PC-3 (cell line): ENCODE results near the gene GALNS. TPM values are rescaled to one million over a fixed set of nuclear protein-coding genes. Genes with fewer than 3 reads are reported as not detected.

ENCODE experiments used
- ATAC-seq: fragments of 200-7000 bp; cut with Tn5 transposase; 2 replicates; pipeline ENCODE4 v1.9.1; 2020; ENCODE audit warnings: mild to moderate bottlenecking, moderate library complexity
- BruUV-seq: library from RNA; stranded (reverse); fragments of 400-500 nt; replicated peaks from 2 replicates; lab custom pipeline; 2021; lab: Mats Ljungman, UMichigan
- CTCF ChIA-PET: fragments of 300-600 bp; sonication (Branson Sonifier 250); formaldehyde crosslinking; loops from one replicate; lab custom pipeline; 2022; ENCODE audit warnings: antibody characterized with exemption; lab: Charles Lee
- POLR2A ChIA-PET: fragments of 300-600 bp; sonication (Branson Sonifier 250); formaldehyde crosslinking; loops from one replicate; lab custom pipeline; 2022; ENCODE audit warnings: antibody characterized with exemption; ENCODE audit not compliant: unreplicated experiment; lab: Charles Lee
- DNase-seq: peaks from one replicate; pipeline ENCODE4 v3.0.0-alpha.2; 2015
- H2AFZ ChIP-seq: fragments of 300-600 bp; sonication (generic); 2 replicates; pipeline ENCODE4 v1.6.0; 2016; ENCODE audit warnings: antibody characterized with exemption, low read length
- H3F3A ChIP-seq: fragments of 300-600 bp; sonication (generic); one replicate; pipeline ENCODE4 v1.6.0; 2017; ENCODE audit warnings: antibody characterized with exemption, low read length, control low read depth, mild to moderate bottlenecking; ENCODE audit not compliant: unreplicated experiment
- H3K27ac ChIP-seq: fragments of 300-600 bp; sonication (generic); 2 replicates; pipeline ENCODE4 v1.5.1; 2016; ENCODE audit warnings: mild to moderate bottlenecking, low read length
- H3K27me3 ChIP-seq: fragments of 300-600 bp; sonication (generic); 2 replicates; pipeline ENCODE4 v1.6.1; 2016; ENCODE audit warnings: low read length, mixed read lengths
- H3K36me3 ChIP-seq: fragments of 300-600 bp; sonication (generic); 2 replicates; pipeline ENCODE4 v1.6.1; 2016; ENCODE audit warnings: low read depth, mixed run types, low read length, mixed read lengths
- H3K4me1 ChIP-seq: fragments of 300-600 bp; sonication (generic); 2 replicates; pipeline ENCODE4 v1.5.1; 2016; ENCODE audit warnings: low read length; ENCODE audit not compliant: insufficient read depth
- H3K4me2 ChIP-seq: fragments of 300-600 bp; sonication (generic); 2 replicates; pipeline ENCODE4 v1.6.0; 2016; ENCODE audit warnings: low read length
- H3K4me3 ChIP-seq: fragments of 300-600 bp; sonication (generic); 2 replicates; pipeline ENCODE4 v1.5.1; 2016; ENCODE audit warnings: mild to moderate bottlenecking, low read length, mixed read lengths
- H3K79me2 ChIP-seq: fragments of 300-600 bp; sonication (generic); 2 replicates; pipeline ENCODE4 v1.6.1; 2017; ENCODE audit warnings: low read length, mixed read lengths
- H3K9ac ChIP-seq: fragments of 300-600 bp; sonication (generic); 2 replicates; pipeline ENCODE4 v1.6.0; 2016; ENCODE audit warnings: mild to moderate bottlenecking, low read length
- H3K9me2 ChIP-seq: fragments of 300-600 bp; sonication (generic); replicated peaks from 2 replicates; pipeline ENCODE4 v1.6.1; 2016; ENCODE audit warnings: mixed run types, low read length, mixed read lengths
- H3K9me3 ChIP-seq: fragments of 300-600 bp; sonication (generic); 2 replicates; pipeline ENCODE4 v1.6.1; 2016; ENCODE audit warnings: low read length, mixed read lengths
- H4K20me1 ChIP-seq: fragments of 300-600 bp; sonication (generic); 2 replicates; pipeline ENCODE4 v1.6.1; 2016; ENCODE audit warnings: low read length, mixed read lengths
- CTCF ChIP-seq: fragments of 300-600 bp; sonication (generic); conservative IDR thresholded peaks from 2 replicates; pipeline ENCODE4 v1.5.1; 2017; ENCODE audit warnings: antibody characterized with exemption, low read depth, mild to moderate bottlenecking, low read length
- EZH2 ChIP-seq: fragments of 300-600 bp; sonication (generic); IDR thresholded peaks from one replicate; pipeline ENCODE4 v1.6.1; 2017; ENCODE audit warnings: antibody characterized with exemption, mild to moderate bottlenecking, low read length; ENCODE audit not compliant: unreplicated experiment
- EZH2phosphoT487 ChIP-seq: fragments of 300-600 bp; sonication (generic); IDR thresholded peaks from 2 replicates; pipeline ENCODE4 v1.6.1; 2018; ENCODE audit warnings: mild to moderate bottlenecking, antibody characterized with exemption, low read length, borderline replicate concordance
- intact Hi-C: fragments of 100-400 bp; cut with micrococcal nuclease; formaldehyde crosslinking; loops from 2 replicates; pipeline ENCODE4 v1.9.0; 2023
- total RNA-seq: library from RNA; depleted of rRNA; stranded (reverse); fragments of >200 nt; gene quantifications from 2 replicates; pipeline ENCODE4 v1.2.3, GENCODE V29; 2014

GALNS gene
- total RNA-seq, 1 experiment from 2014 or later: 18.3 TPM

- intact Hi-C loops: loop anchor here (10.0 kb wide), 1 partner anchor 349 kb away; no protein-coding TSS in a partner anchor
Measured at GRCh38 chr16:88815901-88816589, 40.7 kb downstream of the GALNS start.

GRCh38 chr16:88815227-88815626 lies 41.5 kb downstream of the GALNS start:
- no peaks in the 10 kb centered on the region for H3K9me2 ChIP-seq
- H3K27me3 ChIP-seq: no peaks in the 10 kb centered on the region
- CTCF ChIA-PET: no interaction called here
- ATAC-seq (no peak), DNase-seq (no peak)
- H3K36me3 ChIP-seq: no peaks in the 10 kb centered on the region
- H3K4me2 ChIP-seq: no peak overlapping the region
- TF ChIP-seq EZH2 (no peak), CTCF (no peak), EZH2phosphoT487 (no peak)
- BruUV-seq: no TSS peak
- no peak overlapping the region for H3K9ac ChIP-seq
- intact Hi-C loops: loop anchor here (10.0 kb wide), 1 partner anchor 350 kb away; no protein-coding TSS in a partner anchor
- peaks cover 6% of the 10 kb centered on the region for H3K4me1 ChIP-seq
- POLR2A ChIA-PET: no interaction called here
- H3K9me3 ChIP-seq: no peaks in the 10 kb centered on the region
- H3F3A ChIP-seq: no peaks in the 10 kb centered on the region
- no peak overlapping the region for H2AFZ ChIP-seq
- peaks cover 15% of the 10 kb centered on the region for H3K79me2 ChIP-seq
- H4K20me1 ChIP-seq: no peaks in the 10 kb centered on the region
- no peak overlapping the region for H3K4me3 ChIP-seq
- no peak overlapping the region for H3K27ac ChIP-seq

More at GRCh38 chr16:88815901-88816589, 40.7 kb downstream of the GALNS start:
- no peak for TF ChIP-seq EZH2phosphoT487
- peak; percentile 76 for TF ChIP-seq CTCF
- no peak for TF ChIP-seq EZH2
- peaks cover 7% of the 10 kb centered on the region for H3K79me2 ChIP-seq
- no peaks in the 10 kb centered on the region for H3K9me3 ChIP-seq
- ChIA-PET CTCF (no interaction called here), POLR2A (no interaction called here)
- H3K4me3 ChIP-seq: no peak overlapping the region
- H4K20me1 ChIP-seq: no peaks in the 10 kb centered on the region
- ATAC-seq: peak; percentile 33
- H3F3A ChIP-seq: no peaks in the 10 kb centered on the region
- no peak overlapping the region for H3K4me2 ChIP-seq
- H3K9me2 ChIP-seq: no peaks in the 10 kb centered on the region
- H3K4me1 ChIP-seq: no peaks in the 10 kb centered on the region
- H3K27ac ChIP-seq: no peak overlapping the region
- H3K27me3 ChIP-seq: no peaks in the 10 kb centered on the region
- peak; percentile 58 for DNase-seq
- H3K9ac ChIP-seq: no peak overlapping the region
- H2AFZ ChIP-seq: no peak overlapping the region
- H3K36me3 ChIP-seq: no peaks in the 10 kb centered on the region
- BruUV-seq: no TSS peak

GRCh38 chr16:88814144-88814502 lies 42.6 kb downstream of the GALNS start:
- DNase-seq (no peak), ATAC-seq (no peak)
- H3K9ac ChIP-seq: no peak overlapping the region
- peaks cover 24% of the 10 kb centered on the region for H3K79me2 ChIP-seq
- ChIA-PET POLR2A (no interaction called here), CTCF (no interaction called here)
- H3K4me2 ChIP-seq: no peak overlapping the region
- H3K4me3 ChIP-seq: no peak overlapping the region
- no peak overlapping the region for H3K27ac ChIP-seq
- BruUV-seq: no TSS peak
- no peaks in the 10 kb centered on the region for H3F3A ChIP-seq
- H2AFZ ChIP-seq: no peak overlapping the region
- H3K36me3 ChIP-seq: no peaks in the 10 kb centered on the region
- TF ChIP-seq CTCF: no peak
- no peak for TF ChIP-seq EZH2
- no peak for TF ChIP-seq EZH2phosphoT487
- no peaks in the 10 kb centered on the region for H3K9me2 ChIP-seq
- intact Hi-C loops: loop anchor here (10.0 kb wide), 1 partner anchor 351 kb away; no protein-coding TSS in a partner anchor
- H3K4me1 ChIP-seq: peaks cover 10% of the 10 kb centered on the region
- no peaks in the 10 kb centered on the region for H3K9me3 ChIP-seq
- H3K27me3 ChIP-seq: no peaks in the 10 kb centered on the region
- no peaks in the 10 kb centered on the region for H4K20me1 ChIP-seq
